NCI-H1417 treated with DMSO at 0.1 percent for 48 hours (cell line): ENCODE data around the gene SMIM38.

ENCODE experiments used
- DNase-seq: peaks from one replicate; lab custom pipeline; 2025; lab: John Stamatoyannopoulos, UW

The SMIM38 gene

DNA sequence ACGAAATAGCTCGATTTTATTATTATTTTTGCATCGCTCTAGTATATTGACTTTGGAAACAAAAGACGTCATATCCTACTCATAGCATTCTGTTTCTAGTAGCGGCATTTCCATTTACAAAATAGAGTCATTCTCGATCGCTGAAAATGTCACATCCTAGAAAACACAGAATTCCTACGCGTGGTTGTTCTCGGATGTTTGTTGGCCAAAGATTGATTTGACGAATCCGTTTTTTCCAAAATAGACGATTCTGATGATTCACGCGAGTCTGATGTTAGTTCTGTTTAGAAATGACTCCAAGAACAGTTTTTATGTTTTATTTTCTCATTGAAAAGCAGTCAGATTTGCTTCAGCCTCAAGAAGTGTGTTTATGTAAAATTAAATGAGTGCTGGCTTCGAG lies 47.6 kb downstream of the SMIM38 start:
- DNase-seq: no peak

- no peak for DNase-seq
These were observed 48.1 kb downstream of the SMIM38 start for GRCh38 chr11:69203901-69204245.

DNA sequence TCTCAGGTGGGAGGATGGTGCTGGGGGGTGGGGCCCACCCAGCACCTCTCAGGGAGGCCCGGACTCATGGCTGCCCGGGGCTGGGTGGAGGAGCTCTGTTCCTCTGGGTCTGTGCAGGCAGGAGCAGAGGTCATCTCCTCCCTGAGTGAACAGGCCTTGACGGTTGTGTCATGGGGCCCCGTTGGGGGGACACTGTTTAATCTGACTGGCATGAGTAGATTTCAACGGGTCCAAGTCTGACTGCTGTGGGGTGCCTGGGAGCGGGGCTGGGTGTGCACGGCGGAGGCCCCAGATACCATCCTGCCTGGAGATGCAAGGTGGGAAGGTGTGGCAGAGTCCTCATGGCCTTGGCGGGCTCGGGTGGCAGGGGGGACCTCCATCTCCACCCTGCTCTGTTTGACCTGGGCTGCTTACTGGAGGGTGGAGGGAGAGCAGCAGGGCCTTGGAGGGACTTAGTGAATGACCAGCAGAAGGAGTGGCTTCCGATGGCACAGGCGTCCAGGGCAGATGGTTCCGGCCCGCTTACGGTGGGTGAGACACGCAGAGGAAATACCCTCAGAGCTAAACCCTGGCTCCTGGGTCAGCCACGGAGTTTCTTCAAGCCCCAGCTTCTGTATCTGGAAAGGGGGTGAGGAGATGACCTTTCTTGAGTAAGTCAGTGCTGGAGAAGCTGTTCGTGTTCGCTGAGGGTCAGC lies 48.7 kb downstream of the SMIM38 start:
- no peak for DNase-seq

DNA sequence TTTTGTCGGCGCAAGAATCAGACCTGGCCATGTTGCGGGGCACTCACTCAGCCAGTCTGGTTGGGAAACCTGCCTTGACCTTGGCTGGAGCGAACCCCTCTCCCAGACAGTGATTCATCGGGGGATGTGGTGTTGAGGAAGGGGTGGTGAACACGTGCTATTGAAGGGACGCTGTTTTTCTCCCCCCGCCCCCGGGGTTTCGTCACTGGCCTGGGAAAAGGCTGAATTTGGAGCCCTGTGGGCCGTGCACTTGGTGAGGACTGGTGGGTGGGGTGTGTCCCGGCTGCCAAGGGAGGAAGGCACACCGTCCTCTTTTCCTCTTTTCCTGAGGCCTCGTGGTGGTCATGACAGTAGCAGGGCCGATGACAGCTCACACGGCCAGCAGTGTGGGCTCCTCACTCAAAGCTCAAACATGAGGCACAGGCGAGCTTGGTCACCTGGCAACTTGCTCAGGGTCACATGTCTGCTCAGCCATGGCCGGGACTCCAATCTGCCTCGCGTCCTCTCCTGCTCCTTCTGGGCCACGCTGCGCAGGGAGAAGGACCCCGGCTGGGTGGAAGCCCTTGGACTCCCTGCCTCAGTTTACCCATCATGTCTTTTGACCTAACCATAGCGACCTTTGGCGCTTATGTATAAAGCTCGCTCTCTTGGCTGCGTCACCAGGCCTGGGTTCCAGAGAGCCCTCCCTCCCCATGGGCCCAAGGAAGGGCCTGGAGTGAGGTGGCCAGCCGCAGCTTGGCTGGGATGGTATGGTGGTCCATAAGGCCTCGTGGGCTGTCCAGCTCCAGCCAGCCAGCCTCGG lies 49.4 kb downstream of the SMIM38 start:
- DNase-seq: no peak
